ENCODE measurements around the gene OLFM3. TPM values are rescaled to one million over a fixed set of nuclear protein-coding genes. Genes with fewer than 3 reads are reported as not detected.

OLFM3 gene
- total RNA-seq, 2 donors from 2014 or later = 0.15 to 0.26 TPM

- H3K36me3 Mint-ChIP-seq (ENCODE audit: low read depth) = no peaks in the 10 kb centered on the region
- no peak overlapping the region for H3K27ac ChIP-seq (ENCODE audit: low read depth, low read length)
- peak overlapping the region; percentile 53 for H3K4me3 Mint-ChIP-seq
- peaks cover 5% of the 10 kb centered on the region for H3K4me1 ChIP-seq (ENCODE audit: control insufficient read depth, insufficient read depth, low read length)
- no peaks in the 10 kb centered on the region for H3K9me3 Mint-ChIP-seq
- peaks cover 36% of the 10 kb centered on the region for H3K27me3 ChIP-seq (ENCODE audit: control insufficient read depth, insufficient read depth, low read length, poor library complexity, severe bottlenecking)
- no peaks in the 10 kb centered on the region for H3K9me3 ChIP-seq (ENCODE audit: control insufficient read depth, low read length)
- DNase-seq = peak; percentile 55
- H3K4me3 ChIP-seq (ENCODE audit: low read length) = peak overlapping the region; percentile 85
- H3K36me3 ChIP-seq (ENCODE audit: control insufficient read depth, insufficient read depth, low read length) = no peaks in the 10 kb centered on the region
- H3K27ac Mint-ChIP-seq = no peak overlapping the region
- TF ChIP-seq, protein P1, sequence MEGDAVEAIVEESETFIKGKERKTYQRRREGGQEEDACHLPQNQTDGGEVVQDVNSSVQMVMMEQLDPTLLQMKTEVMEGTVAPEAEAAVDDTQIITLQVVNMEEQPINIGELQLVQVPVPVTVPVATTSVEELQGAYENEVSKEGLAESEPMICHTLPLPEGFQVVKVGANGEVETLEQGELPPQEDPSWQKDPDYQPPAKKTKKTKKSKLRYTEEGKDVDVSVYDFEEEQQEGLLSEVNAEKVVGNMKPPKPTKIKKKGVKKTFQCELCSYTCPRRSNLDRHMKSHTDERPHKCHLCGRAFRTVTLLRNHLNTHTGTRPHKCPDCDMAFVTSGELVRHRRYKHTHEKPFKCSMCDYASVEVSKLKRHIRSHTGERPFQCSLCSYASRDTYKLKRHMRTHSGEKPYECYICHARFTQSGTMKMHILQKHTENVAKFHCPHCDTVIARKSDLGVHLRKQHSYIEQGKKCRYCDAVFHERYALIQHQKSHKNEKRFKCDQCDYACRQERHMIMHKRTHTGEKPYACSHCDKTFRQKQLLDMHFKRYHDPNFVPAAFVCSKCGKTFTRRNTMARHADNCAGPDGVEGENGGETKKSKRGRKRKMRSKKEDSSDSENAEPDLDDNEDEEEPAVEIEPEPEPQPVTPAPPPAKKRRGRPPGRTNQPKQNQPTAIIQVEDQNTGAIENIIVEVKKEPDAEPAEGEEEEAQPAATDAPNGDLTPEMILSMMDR (conservative IDR thresholded peaks at IDR 0.05) = no peak
- peaks cover 11% of the 10 kb centered on the region for H3K4me1 Mint-ChIP-seq
- 16 to 30% methylated on average over 11 to 20 of the region's 20 CpGs for WGBS, 2 experiments (ENCODE audit: insufficient coverage in 1 of 2, insufficient read length in 1 of 2)
- peaks cover 17% of the 10 kb centered on the region for H3K27me3 Mint-ChIP-seq (ENCODE audit: insufficient read depth)
- no peak overlapping the region for H3K9ac ChIP-seq (ENCODE audit: extremely low read depth, low read length, poor library complexity, severe bottlenecking)
Observed at GRCh38 chr1:101995984-101996745, 561 bp downstream of the OLFM3 start.

- Mint-ChIP-seq H3K36me3 (ENCODE audit: low read depth) (no peaks in the 10 kb centered on the region), H3K4me1 (peaks cover 11% of the 10 kb centered on the region), H3K9me3 (no peaks in the 10 kb centered on the region), H3K27ac (no peak overlapping the region), H3K4me3 (no peak overlapping the region), H3K27me3 (ENCODE audit: insufficient read depth) (peaks cover 17% of the 10 kb centered on the region)
- Histone ChIP-seq H3K27ac (ENCODE audit: low read depth, low read length) (no peak overlapping the region), H3K9ac (ENCODE audit: extremely low read depth, low read length, poor library complexity, severe bottlenecking) (no peak overlapping the region), H3K9me3 (ENCODE audit: control insufficient read depth, low read length) (no peaks in the 10 kb centered on the region), H3K27me3 (ENCODE audit: control insufficient read depth, insufficient read depth, low read length, poor library complexity, severe bottlenecking) (peaks cover 28% of the 10 kb centered on the region), H3K36me3 (ENCODE audit: control insufficient read depth, insufficient read depth, low read length) (no peaks in the 10 kb centered on the region), H3K4me1 (ENCODE audit: control insufficient read depth, insufficient read depth, low read length) (peaks cover 5% of the 10 kb centered on the region), H3K4me3 (ENCODE audit: low read length) (no peak overlapping the region)
- DNase-seq = no peak
- 43% methylated on average over 2 of the region's 3 CpGs; no CpG with 5 or more reads in 1 of the 2 experiments for WGBS, 2 experiments (ENCODE audit: insufficient coverage in 1 of 2, insufficient read length in 1 of 2)
- TF ChIP-seq, protein P1 (conservative IDR thresholded peaks at IDR 0.05) = peak; percentile 35
Observed at GRCh38 chr1:101993710-101994109, 3.0 kb downstream of the OLFM3 start.

GRCh38 chr1:101992821-101993575 is 3.7 kb downstream of the OLFM3 start:
- H3K36me3 Mint-ChIP-seq (ENCODE audit: low read depth) = no peaks in the 10 kb centered on the region
- Histone ChIP-seq H3K27me3 (ENCODE audit: control insufficient read depth, insufficient read depth, low read length, poor library complexity, severe bottlenecking) (peaks cover 22% of the 10 kb centered on the region), H3K4me3 (ENCODE audit: low read length) (no peak overlapping the region), H3K9me3 (ENCODE audit: control insufficient read depth, low read length) (no peaks in the 10 kb centered on the region), H3K9ac (ENCODE audit: extremely low read depth, low read length, poor library complexity, severe bottlenecking) (no peak overlapping the region), H3K27ac (ENCODE audit: low read depth, low read length) (no peak overlapping the region), H3K36me3 (ENCODE audit: control insufficient read depth, insufficient read depth, low read length) (no peaks in the 10 kb centered on the region), H3K4me1 (ENCODE audit: control insufficient read depth, insufficient read depth, low read length) (peaks cover 5% of the 10 kb centered on the region)
- 90 to 96% methylated on average over 2 to 5 of the region's 5 CpGs for WGBS, 2 experiments (ENCODE audit: insufficient coverage in 1 of 2, insufficient read length in 1 of 2)
- peaks cover 11% of the 10 kb centered on the region for H3K4me1 Mint-ChIP-seq
- peaks cover 17% of the 10 kb centered on the region for H3K27me3 Mint-ChIP-seq (ENCODE audit: insufficient read depth)
- H3K4me3 Mint-ChIP-seq = no peak overlapping the region
- DNase-seq = no peak
- H3K27ac Mint-ChIP-seq = no peak overlapping the region
- TF ChIP-seq, protein P1 (conservative IDR thresholded peaks at IDR 0.05) = no peak
- no peaks in the 10 kb centered on the region for H3K9me3 Mint-ChIP-seq

Measured in endodermal cell (in vitro differentiated cells).